ENCODE results near the gene GARIN3. TPM values are rescaled to one million over a fixed set of nuclear protein-coding genes. Genes with fewer than 3 reads are reported as not detected.

Gene GARIN3
- total RNA-seq, 1 experiment from 2014 or later: not detected

- Mint-ChIP-seq H3K27me3 (ENCODE audit: low read depth) (peaks cover 96% of the 10 kb centered on the region), H3K27ac (no peak overlapping the region), H3K4me1 (no peaks in the 10 kb centered on the region; a peak in 1 of 4 replicates), H3K4me3 (no peak overlapping the region), H3K36me3 (ENCODE audit: insufficient read depth in 1 of 3, low read depth in 3 of 3) (no peaks in the 10 kb centered on the region; a peak in 1 of 7 replicates), H3K9me3 (no peaks in the 10 kb centered on the region; a peak in 1 of 5 replicates)
- Histone ChIP-seq H4K20me1 (ENCODE audit: control insufficient read depth, insufficient read depth, insufficient read length) (no peaks in the 10 kb centered on the region), H3K56ac (ENCODE audit: insufficient read length, low read depth, low read length) (no peak overlapping the region), H2BK120ac (ENCODE audit: low read depth, low read length, poor library complexity, severe bottlenecking) (no peak overlapping the region), H2AK5ac (ENCODE audit: insufficient read length, low read length) (no peak overlapping the region), H3K23ac (ENCODE audit: insufficient read length, low read depth, low read length) (no peak overlapping the region), H2BK15ac (ENCODE audit: low read depth, low read length) (no peak overlapping the region), H3K4me2 (ENCODE audit: insufficient read depth, insufficient read length, low read length) (no peak overlapping the region), H3K4ac (ENCODE audit: low read depth, low read length) (no peak overlapping the region), H3K14ac (ENCODE audit: insufficient read depth, low read length) (no peak overlapping the region), H3K27me3 (ENCODE audit: insufficient read depth, low read length) (peaks cover 5% of the 10 kb centered on the region; the same call in 1 of the 2 replicates), H3K79me2 (ENCODE audit: insufficient read depth, low read length) (no peaks in the 10 kb centered on the region), H2BK12ac (ENCODE audit: insufficient read length, low read depth, low read length) (no peak overlapping the region), H3K27ac (ENCODE audit: insufficient read length, low read depth, low read length) (no peak overlapping the region), H4K91ac (ENCODE audit: insufficient read length, low read depth, low read length) (no peak overlapping the region), H2BK20ac (ENCODE audit: low read depth, low read length, poor library complexity, severe bottlenecking) (no peak overlapping the region), H3K79me1 (ENCODE audit: insufficient read depth, low read depth, low read length, poor library complexity, severe bottlenecking) (no peaks in the 10 kb centered on the region), H4K8ac (replicated peaks; ENCODE audit: insufficient read length, low read depth, low read length) (no peak overlapping the region), H4K5ac (ENCODE audit: insufficient read length, low read depth, low read length) (no peak overlapping the region), H3T11ph (ENCODE audit: low read length) (no peak overlapping the region), H2AFZ (ENCODE audit: low read length) (no peak overlapping the region), H3K18ac (ENCODE audit: insufficient read length, low read depth, low read length) (no peak overlapping the region), H3K9me3 (ENCODE audit: control insufficient read depth, low read depth, low read length) (no peaks in the 10 kb centered on the region), H2BK5ac (ENCODE audit: insufficient read length, low read length) (no peak overlapping the region), H3K9ac (ENCODE audit: extremely low read depth, insufficient read length, low read length) (no peak overlapping the region), H3K4me1 (ENCODE audit: insufficient read depth, low read length) (no peaks in the 10 kb centered on the region), H3K23me2 (ENCODE audit: insufficient read length, low read depth, low read length, poor library complexity, severe bottlenecking) (no peaks in the 10 kb centered on the region)
- TF ChIP-seq CTCF (conservative IDR thresholded peaks at IDR 0.05): no peak
- no peak for DNase-seq
Observed at GRCh38 chr5:157188270-157188669, 22.2 kb upstream of the GARIN3 start.

All from H9 (cell line).